NCI-H128 (cell line): Measurements from ENCODE around the gene LCAT.
A peak's percentile ranks its signal among the peaks of the same experiment; 100 is the strongest.
"Not testable (repeated sequence)": the region's sequence is repeated elsewhere in the genome, so short reads cannot be mapped to it uniquely, and the experiment has no call there.

Experiments
- DNase-seq: peaks from one replicate; lab custom pipeline; 2025; ENCODE audit not compliant: unreplicated experiment; lab: John Stamatoyannopoulos, UW

The LCAT gene

DNA sequence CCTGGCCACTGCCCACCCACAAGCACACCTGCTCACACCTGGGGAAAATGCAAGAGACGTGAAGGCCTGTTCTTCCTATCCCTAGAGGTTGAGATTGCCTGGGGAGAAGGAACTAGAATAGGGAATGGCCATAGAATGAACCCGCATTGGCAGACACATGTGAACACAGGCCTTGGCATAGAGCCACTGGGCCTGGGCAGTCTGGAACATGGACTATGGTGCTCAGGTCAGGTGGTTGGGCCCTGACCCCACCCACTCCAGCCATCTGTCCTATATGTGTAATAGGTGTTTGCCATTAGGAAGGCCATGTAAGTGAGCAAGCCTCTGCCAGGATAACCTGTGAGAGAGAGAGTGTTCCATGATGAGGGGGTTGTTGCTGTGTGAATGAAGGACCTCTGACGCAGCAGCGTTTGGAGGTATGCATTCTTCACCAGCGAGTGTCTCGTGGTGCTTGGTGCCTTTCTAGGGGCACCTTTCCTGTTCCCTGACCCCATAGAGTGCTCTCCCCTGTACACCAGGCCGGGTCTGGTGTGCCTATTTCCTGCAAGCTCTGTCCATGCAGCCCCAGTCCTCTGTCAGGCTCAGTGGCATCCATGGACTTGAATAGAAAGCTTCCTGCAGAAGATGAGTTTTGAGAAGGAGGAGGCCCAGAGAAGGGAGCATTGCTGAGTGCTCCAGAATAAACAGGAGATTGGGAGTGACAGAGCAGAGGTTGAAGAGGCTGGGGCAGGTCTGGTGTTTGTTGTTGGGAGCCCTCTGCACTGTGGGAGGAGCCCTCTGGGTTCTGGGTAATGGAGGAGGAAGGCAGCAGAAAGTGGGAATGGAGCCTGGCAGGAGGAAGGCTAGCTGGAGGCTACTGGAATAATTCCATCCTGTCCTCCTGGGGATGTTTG, 27.8 kb downstream of the LCAT start:
- DNase-seq, result no peak

DNA sequence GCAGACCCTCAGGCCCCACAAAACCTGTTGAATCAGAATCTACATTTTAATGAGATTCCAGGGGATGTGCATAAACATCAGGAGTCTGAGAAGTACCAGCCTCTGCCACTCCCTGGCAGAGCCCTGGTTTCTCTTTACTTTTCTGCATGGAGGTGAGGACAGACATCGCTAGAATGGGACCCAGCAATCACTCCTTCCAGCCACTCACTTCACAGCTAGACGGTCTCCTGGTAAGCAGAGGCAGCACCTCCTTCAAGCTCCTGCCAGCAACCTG, 28.5 kb downstream of the LCAT start:
- not testable (repeated sequence) for DNase-seq

DNA sequence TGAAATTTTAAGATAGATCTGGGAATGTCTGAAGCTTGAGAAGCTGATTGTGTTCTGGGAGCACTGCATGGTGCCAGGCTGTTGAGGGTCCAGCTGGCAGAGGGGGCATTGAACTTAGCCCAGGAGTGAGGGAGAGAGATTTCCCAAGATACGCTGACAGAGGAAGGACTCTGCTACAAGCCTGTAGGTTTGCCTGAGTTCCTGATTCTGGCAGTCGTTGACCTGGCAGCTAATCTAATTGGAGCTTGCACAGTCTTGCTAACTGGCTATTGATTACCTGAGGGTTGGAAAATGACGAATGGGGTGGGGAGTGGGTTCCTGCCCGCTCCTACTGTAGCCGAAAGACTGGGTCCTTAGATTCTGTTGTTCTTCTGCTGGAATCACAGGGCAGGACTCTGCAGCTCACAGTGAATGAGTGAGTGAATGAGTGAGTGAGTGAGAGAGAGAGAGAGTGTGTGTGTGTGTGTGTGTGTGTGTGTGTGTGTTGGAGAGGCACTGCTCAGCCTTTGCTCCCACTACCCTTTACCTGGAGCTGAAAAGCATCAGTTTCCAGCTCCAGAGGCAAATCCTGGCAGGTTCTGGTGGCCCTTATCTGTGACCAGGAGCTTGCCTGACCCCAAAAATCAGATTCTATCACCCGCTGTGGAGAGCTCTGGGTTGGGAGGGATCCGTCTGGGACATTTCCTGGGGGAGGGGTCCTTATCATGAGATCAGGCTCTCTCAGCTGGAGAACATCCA, 29.0 kb downstream of the LCAT start:
- no peak for DNase-seq

- DNase-seq, result no peak
Measured at GRCh38 chr16:67910158-67910557, 33.8 kb downstream of the LCAT start.

- no peak for DNase-seq
Measured at GRCh38 chr16:67909056-67909742, 34.7 kb downstream of the LCAT start.

DNA sequence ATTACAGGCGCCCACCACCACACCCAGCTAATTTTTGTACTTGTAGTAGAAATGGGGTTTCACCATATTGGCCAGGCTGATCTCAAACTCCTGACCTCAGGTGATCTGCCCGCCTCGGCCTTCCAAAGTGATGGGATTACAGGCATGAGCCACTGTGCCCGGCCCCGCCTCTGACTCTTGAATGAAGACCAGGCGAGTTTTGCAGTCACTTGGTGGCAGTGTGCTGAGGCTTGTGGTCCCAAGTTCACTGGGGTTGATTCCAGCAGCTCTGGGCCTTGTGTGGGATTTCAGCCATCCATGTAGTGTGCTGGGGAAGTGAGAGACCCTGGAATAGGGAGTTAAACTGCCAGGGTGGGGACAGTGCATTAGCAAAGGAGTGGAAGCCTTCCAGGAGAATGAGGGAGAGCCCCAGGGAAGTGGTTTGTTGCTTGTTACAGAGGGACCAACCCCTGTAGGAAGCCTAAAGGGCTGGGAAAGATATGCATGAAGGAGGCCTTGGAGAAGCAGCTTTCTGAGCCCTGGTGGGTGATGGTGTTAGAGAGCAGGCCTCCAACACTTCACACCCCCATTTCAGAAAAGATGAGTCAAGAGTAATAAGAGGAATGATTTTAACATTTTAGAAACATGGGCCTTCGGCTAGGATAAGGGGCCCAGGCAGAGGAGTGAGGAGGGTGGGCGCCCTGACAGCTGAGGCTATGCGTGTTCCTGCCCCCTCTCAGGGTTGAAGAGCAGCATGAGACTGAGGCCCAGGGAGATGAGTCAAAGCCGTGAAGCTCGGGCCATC, 36.3 kb downstream of the LCAT start:
- DNase-seq, result no peak

DNA sequence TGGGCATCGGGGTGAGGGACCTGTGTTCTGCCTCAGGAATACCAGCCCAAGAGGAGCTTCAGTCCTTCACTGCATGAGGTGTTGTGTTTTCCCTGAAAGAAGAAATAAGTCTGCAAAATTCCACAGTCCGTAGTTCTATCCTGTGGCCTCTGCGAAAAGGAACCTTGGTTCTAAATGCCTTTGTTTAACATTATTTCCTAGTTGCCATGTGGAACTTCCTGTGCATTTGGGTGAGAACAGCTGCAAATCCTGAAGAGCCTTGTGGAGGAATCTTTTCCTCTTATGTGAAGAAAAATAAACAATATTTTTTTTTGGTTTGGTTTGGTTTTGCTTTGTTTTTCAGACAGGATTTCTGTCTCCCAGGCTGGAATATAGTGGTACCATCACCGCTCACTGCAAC, 41.1 kb downstream of the LCAT start:
- DNase-seq, result no peak

- DNase-seq, result no peak
Measured at GRCh38 chr16:67901734-67902133, 42.2 kb downstream of the LCAT start.

DNA sequence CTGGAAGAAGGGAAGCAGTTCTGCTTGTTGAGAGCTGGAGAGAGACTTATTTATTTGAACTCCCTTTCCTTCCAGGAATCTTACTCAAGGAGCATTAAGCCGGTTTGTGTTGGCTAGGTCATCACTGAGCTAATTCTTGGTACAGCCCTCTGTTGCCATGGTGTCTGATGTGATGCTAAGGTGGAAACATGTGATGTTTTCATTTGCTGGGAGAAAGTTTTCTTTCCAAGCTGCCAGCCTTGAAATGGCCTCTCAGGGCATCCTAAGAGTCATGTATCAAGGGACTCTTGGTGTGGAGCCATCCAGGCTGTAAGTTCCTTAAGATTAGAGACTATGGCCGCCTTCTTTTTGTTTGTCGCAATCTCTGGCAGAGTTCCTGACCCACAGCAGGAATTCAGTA, 46.7 kb downstream of the LCAT start:
- DNase-seq, result no peak

GRCh38 chr16:67893743-67894399, 50.0 kb downstream of the LCAT start:
- no peak for DNase-seq

- DNase-seq, result peak; percentile 76
Measured at GRCh38 chr16:67892899-67893742, 50.8 kb downstream of the LCAT start, which contains the start of gene PSKH1. Gene PSKH1, plus strand, starts transcription at chr16:67893254. Its CDS starts 15,496 bp downstream, at chr16:67908750.

DNA sequence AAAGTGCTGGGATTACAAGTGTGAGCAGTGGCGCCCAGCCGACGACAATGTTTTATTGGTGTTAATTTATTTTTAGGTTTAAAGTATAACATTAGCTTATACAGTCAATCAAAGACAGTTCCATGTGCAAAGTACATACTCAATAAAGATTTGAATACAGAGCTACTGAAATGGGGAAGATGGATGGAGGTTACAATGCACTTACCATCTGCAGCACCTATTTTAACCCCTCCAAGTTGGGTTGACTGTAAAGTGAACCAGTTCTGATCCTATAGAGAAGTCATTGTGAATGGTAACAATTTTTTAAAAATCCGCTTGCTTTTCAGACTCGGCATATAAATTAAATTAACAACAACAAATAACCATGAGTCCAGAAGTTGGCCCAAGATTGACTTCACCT, 51.5 kb downstream of the LCAT start:
- no peak for DNase-seq
